HG03066 (cell line): ENCODE data around the gene GTPBP1.
A peak's percentile ranks its signal among the peaks of the same experiment; 100 is the strongest.

ENCODE experiments used
- ATAC-seq: cut with Tn5 transposase; IDR thresholded peaks from one replicate; pipeline ENCODE4 v1.9.1; 2021; ENCODE audit warnings: low read depth; ENCODE audit not compliant: unreplicated experiment

The GTPBP1 gene

DNA sequence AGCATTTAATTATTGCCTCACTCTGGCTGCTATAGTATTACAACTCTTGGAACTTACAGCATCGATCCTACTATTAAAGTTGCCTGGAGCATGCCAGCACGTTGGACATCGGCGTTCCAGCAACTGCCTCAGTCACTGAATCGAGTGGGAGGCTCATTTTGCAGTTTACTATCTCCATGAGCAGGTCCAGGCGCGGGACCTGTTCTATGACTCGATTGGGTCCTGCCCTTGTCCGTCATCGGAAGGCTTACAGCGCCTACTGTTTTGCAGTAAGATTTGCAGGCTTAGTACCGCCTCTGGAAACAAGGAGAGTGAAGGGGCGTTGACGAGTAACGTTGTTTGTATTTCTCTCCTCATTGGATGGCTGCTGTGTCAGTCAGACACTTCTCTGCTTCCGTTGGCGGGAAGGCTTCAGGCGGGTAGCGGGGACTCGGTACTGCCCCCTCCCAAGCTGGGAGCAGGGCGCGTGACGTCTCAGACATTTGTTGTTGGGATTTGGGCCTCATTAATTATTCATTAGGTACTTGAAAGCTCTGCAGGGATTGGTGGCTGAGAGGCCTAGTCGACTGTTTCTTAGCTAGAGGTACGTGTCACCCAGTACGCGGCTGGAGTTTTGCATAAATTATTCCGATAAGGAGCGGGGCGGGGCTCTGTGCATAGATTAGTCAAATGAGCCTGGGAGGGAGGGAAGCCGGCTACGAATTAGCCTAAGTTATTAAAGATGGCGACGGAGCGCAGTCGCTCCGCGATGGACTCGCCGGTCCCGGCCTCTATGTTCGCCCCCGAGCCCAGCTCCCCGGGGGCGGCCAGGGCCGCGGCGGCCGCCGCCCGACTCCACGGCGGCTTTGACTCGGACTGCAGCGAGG is at the start of gene GTPBP1:
Gene GTPBP1, plus strand, starts transcription at position 710 of the 866 bp plus-strand sequence. Its CDS starts 12 bp downstream, at position 722.
- ATAC-seq = peak; percentile 74

DNA sequence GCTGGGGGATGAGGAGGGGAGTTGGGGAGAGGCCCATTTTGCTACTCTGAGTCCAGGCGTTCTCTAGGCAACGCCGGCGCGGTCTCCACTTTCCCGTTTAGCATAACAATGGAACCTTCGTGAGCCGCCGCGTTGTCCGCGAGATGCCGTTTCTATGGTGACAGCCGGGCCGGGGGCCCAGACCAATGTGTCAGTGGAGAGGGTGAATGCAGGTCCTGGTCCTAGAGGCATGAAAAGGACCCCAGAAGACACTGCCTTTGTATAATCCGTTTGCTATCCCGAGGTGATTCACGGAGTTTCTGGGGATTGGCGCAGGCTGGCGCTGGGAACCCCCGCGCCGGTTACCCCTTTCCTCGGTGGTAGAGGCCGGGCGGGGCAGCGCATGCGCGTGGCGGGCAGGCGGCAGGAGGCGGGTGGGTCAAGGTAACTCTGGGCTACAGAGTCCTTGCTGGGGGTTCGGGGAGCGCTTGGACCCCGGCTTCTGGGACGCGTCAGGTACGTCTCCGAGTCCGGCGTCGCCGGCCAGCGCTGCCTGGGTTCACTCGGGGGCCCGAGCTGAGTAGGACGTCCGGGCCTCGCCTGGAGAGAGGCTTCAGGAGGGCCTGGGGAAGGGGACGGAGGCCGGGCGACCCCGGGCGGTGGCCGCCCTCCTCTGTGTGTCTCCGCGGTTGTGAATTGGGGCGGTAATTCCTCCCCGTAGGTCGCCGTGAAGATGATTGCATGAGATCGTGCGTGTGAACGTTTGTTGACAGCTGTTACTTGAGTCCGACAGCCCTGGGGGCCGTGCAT is 49.3 kb upstream of the GTPBP1 start, which contains the start of the genes CBY1 and FAM227A:
Gene CBY1, plus strand, starts transcription at position 383 of the 789 bp plus-strand sequence. CDS start 11,417 bp downstream, outside the sequence.
Gene FAM227A, minus strand, starts transcription at position 137 of the 789 bp plus-strand sequence. CDS start 6,224 bp downstream, outside the sequence.
- peak; percentile 70 for ATAC-seq

DNA sequence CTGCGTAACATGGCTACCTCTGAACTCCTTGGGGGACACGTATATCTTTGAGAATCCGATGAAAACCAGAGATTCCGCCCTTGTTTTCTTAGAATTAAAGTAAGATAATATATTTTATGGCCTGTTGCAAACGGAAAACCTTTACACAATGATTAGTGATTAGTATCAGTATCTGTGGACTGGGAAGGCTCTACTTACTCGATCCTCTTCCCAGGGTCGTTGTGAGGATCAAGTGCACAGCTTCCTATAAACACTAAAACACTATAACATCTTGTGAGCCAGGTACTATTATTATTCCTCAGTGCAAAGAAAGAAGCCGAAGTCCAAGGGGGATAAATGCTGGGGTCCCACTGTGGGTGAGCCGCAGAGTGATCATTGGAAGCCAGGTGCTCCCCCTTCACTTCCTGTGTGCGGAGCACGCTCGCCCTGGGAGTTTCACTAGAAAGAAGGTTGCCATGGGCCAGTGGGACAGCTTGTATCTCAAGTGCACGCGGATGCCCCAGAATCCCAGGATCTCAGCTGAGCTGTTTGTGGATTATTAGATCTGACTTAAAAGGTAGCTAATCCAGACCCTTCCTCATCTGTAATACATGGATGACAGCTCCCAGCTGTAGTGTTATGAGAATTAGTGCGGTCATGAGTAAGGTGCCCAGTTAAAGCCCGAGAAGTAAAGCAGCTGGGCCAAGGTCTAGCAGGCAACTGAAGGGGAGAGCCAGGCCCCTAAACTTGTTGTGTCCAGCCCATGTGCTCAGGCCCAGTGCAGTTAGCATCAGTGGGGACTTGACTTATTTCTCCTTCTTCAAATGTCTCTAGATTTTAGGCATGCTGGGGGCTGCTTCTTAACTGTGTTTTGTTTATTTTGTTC is 48.5 kb upstream of the GTPBP1 start:
- no peak for ATAC-seq

DNA sequence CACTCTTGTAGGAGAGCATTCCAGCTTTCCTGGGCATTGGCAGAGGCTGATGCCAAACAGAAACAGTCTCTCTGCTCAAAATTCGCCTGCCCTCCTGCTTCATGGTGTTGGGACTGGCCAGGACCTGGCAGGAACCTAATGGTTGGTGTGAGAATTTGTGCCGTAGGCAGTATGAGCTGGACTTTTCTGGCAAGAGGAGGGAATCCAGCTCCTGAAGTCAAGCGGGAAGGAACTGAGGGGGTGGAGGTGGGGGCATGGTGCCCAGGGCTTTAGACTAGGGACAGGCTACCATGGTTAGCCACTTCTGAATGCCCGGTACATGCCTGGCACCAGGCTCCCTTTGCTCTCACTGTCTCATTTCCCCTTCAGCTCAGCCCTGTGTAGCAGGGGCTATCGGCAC is 30.9 kb upstream of the GTPBP1 start:
- ATAC-seq = no peak

DNA sequence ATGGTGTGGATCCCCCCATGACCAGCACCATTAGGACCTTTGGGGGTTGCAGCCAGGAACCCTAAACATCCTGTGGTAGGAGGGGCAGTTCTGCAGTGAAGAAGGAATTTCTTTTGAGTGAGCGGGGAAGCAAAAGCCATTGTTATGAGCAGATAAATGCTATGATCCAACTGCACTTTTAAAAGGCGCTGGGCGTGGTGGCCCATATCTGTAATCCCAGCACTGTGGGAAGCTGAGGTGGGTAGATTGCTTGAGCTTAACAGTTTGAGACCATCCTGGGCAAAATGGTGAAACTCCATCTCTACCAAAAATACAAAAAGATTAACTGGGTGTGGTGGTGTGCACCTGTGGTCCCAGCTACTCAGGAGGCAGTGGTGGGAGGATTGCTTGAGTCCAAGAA is 29.9 kb upstream of the GTPBP1 start:
- no peak for ATAC-seq

DNA sequence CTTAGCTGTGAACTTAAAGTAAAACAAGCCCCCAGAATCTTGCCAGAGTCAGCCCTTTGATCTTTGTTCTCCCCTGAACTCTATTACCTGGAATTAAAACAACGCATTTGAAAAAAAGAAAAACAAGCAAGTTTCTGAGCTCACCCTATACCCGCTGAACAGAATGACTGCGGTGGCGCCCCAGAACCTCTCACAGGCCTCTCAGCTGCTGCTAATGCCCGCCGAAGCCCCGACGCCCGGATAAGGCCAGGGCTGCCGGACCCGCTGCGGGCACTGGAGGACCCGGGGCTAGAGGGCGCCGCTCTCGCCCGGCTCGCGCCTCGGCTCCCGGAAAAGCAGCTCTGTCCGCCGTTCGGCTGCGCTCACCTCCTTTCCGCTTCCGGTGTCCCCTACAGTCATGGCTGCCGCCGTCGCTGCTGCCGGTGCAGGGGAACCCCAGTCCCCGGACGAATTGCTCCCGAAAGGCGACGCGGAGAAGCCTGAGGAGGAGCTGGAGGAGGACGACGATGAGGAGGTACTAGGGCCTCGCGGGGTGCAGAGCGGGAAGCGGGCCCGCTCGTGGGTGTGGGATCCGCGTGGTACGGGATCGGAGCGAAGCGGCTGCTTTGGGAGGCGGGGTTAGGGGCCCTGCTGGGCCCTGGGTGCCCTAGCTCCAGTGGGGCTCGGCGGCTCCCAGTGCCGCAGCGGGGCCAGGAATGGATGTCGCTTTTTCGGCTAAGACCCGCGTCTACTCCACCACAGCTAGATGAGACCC is 24.0 kb upstream of the GTPBP1 start, which contains the start of gene TOMM22:
Gene TOMM22, plus strand, starts transcription at position 376 of the 754 bp plus-strand sequence. Its CDS starts 22 bp downstream, at position 398.
- peak; percentile 93 for ATAC-seq

DNA sequence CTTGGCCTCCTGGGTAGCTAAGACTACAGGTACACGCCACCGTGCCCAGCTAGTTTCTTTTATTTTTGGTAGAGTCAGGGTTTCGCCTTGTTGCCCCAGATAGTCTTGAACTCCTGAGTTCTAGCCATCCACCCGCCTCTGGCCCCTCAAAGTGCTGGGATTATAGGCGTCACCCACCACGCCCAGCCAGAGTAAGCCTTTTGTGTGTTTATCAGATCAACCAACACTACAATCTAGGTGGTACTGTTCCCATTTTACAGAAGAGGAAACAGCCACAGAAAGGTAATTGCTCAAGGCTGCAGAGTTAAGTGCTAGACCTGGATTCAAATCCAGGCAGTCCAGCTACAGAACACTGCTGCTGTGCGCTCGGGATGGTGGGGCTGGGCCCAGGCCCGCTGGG is 20.8 kb upstream of the GTPBP1 start:
- no peak for ATAC-seq

DNA sequence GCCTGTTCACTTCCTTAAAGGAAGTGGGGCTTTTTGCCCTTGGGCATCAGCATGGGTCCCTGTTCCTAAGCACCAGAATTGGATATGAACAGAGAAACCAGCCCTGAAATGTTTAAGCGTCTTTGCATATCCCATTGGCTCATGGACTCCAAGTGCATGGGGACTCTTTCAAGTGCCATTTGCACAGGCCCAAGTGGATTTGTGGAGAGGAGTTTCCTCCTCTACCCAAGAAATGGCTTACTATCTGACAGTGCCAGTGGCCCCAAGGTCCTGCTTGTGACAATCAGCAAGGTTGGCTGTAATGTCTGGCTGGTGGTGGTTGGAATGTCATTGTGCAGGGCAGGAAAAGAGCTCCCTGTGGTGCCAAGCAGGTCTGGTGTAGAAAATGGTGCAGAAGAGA is 20.0 kb upstream of the GTPBP1 start:
- ATAC-seq = no peak

DNA sequence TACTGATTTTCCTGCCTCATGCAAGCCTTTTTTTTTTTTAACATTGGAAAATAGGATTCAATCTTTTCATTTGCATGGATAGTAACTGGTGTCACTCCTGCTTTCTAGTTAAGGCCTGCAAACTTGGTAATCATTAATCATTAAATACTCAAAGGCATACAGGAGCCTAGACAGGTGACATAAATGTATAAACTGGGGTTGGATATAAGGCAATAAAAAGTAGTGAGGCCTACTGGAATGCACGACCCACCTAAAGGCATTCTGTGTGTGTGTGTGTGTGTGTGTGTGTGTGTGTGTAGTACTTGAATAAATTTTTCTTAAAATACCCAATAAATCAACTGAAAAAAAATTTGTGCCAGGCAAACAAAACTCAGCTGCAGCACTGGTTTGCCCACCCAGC is 16.1 kb upstream of the GTPBP1 start:
- no peak for ATAC-seq

DNA sequence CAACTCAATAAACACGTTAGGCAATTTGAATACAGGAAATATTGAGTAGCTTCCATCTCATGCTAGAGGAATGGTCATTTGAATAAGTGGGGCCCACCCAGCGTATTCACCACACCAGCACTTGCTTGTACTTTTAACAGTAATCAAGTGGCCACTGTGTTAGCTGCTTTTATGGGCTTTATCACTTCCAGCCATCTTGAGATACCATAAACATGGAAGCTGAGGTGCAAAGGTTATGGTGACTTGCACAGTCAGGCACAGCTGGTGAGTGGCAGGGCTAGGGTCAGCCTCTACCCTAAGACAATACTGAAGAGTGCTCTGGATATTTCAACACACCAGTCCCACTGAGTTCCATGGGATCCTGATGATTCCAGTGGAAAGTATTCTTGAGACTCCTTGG is 11.7 kb upstream of the GTPBP1 start:
- no peak for ATAC-seq

DNA sequence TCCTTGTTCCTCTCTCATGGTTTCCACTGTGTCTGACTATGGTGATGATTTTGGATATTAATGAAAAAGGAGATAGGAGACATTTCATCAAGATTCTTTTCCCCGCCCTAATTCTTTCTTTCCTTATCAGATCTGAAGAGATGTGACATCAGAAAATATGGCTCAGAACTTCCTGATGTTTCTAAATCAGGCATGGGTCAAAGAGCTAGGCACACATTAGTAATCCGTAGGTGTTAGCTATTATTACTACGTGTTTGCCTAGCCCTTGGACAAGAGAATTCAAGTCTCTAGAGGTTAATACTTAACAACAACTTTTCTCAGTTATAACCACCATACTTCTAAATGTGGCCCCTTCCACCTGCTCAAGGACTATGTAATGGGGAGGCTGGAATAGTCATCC is 10.8 kb upstream of the GTPBP1 start:
- ATAC-seq = no peak

DNA sequence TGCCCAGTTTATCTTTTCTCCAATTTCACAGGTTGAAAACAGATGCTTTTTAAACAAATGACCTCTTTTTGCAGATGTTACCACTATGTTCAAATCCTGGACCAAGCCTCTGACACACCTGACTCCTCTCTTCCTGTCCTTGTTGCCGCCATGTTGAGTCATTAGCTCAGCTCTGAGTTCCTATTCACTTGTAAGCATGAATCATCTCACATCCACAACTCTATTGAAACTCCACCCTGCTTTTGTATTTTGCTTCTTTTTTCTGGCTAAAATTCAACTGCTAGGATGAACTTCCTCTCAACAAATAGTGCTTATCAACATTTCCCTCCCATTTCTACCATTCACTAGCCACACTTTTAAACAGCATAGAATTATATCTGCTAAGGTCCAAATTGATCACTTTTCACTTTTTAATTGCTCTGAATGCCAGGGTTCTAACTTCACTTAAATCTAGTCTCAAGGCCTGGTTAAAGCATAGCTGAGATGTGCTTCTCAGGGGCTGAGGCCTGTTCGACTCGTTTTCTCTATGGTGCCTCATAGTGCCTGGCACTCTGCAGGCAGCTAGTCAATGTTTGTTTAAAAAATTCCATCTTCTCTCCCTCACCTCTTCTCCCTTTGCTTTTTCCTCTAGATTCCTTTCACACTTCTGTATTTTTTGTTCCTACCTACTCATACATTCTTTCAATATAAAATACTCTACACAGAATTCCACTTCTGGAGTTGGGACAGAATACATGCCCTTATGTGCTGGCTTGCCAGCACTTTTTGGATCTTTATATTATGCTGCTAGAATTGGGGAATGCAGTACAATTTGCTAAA is 8.9 kb upstream of the GTPBP1 start:
- ATAC-seq = no peak

DNA sequence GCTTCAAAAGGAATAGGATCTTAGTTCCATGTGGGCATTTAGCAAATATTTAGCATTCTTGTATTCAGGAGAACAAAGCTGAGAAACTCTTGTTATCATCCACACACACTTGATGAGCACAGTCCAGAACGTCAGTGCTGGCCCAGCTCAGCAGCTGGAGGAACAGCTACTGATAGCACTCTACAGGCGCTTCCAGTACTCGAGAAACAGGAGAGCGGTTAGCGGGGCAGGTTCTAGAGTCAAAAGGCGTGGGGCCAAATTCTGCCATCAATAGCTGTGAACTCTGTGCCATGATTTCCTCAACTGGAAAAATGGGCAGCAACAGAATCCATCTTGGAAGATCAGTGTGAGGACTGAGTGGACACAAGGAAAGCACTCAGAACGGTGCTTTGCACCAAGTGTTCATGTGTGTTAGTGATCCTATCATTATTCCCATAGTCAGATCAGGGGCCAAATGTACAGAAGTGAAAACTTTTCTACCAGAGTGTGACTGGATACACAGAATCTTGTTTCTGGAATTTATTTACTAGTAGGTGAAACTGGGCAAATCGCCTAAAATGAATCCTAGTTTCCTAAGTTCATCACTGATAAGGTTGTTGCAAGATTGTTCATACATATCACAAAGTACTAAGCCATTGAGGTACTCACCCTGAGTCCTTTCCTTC is 8.2 kb upstream of the GTPBP1 start:
- no peak for ATAC-seq

DNA sequence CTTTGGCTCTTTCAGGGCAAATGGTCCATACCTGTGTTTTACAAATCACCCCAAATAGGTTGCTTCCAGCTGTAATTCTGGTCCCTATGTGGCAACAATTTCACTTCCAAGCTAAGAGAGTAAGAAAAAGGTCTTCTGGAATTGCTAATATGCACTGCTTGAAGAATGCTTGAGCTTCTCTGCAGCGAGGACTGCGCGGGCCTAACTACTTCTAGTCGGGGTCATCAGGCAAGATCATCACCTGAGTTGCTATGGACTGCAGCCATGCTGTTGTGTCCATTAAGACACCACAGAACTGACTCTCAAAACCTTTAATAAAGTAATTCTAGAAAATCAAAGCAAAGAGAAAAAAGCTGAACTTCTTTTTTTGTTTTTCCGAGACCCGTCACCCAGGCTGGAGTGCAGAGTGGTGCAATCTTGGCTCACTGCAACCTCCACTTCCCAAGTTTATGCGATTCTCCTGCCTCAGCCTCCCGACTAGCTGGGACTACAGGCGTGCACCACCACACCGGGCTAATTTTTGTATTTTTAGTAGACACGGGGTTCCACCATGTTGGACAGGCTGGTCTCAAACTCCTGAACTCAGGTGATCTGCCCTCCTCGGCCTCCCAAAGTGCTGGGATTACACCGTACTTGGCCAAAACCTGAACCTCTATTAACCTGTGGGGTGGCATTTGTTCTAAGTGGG is 7.2 kb upstream of the GTPBP1 start:
- ATAC-seq = no peak

DNA sequence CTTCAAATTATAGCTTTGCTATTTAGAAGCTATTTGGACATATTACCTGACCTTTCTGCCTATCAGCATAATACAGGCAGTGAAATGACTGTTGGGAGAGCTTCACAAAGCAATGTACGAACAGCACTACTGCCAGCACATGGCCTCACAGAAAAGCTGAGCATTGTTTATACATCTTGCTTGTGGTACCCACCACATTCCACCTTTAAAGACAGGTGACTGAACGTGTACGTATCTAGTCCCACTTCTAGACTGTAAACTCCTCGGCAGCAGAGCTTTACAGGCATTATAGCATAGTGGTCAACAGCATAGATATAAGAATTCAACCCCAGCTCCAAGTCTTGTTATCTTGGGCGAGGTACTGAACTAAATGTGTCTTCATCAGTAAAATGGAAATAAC is 6.6 kb upstream of the GTPBP1 start:
- ATAC-seq = no peak

DNA sequence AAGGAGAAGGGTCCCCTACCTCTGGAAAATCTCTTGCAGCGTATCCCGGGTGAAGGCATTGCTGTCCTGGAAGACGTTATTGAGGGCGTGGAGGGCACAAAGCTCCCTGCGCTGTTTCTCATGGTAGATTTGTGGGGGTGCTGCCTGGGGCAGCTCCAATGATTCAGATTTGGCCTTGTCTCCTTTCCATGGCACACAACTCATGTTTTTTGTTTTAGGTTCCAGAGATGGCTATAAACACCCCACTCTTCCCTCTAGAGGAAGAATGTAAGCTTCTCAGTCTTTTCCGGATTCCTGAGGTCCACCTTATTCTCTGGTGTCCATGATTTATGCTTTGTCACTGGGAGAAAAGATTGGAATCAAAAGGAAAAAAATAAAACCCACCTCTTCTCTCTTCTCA is 6.0 kb upstream of the GTPBP1 start:
- no peak for ATAC-seq

DNA sequence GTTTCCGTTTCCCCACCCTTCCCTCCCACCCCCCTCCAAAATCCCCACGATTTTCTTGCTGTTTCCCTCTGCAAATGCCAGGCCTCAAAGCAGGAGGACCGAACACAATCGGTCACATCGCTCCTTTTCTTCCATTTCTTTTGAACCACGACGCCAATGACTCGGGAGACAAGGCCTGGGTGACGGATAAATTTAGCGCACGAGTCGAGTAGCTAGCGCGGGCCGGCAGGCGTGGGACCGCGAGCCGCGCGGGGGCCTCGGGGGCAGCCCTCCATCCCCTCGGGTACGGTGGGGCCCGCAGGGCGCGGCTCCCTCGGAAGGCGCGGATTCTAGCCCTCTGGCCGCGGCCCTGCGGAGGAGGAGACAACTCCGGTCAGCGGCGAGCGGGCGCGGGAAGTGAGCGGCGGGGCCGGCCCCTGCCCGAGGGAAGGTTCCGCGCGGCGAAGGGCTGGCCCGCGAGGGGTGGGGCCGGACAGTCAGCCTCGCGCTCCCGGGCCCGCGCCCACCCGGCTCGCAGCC is 5.4 kb upstream of the GTPBP1 start:
- ATAC-seq = no peak
